ENCODE results near the gene CIT. TPM values are rescaled to one million over a fixed set of nuclear protein-coding genes. Genes with fewer than 3 reads are reported as not detected.

Gene CIT
- total and polyA plus RNA-seq, 2 donors (not counting 1 experiment from before 2014, with no cell fraction given) = 6.8 to 25.4 TPM

DNA sequence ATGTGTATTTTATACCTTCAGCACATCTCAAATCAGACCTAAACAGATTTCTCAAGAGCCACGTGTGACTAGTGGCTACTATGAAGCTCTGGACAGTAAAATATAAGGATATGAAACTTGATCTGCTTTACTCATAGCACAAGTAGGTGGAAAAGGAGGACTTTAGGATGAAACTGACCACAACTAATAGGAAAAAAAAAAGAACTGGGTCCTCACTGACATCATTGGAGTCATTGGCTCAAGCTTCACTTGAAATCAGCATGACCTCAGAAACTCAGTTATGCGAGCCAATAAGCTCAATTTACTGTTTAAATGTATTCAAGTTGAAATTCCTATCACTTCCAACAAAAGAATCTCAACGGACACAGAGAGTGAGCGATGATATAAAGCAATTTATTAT, 34.1 kb upstream of the CIT start:
- no peak overlapping the region for H3K27ac ChIP-seq (ENCODE audit: insufficient read depth, low read length)
- H3K4me1 ChIP-seq (ENCODE audit: control insufficient read depth, extremely low read depth, insufficient read depth, low read length) = no peaks in the 10 kb centered on the region
- no peaks in the 10 kb centered on the region for H3K27me3 ChIP-seq (ENCODE audit: control insufficient read depth, insufficient read depth, low read length)
- DNase-seq (ENCODE audit: low read depth in 2 of 2) = peak; percentile 80 to 84
- H3K4me3 ChIP-seq (replicated peaks in 1 of 4; ENCODE audit: control extremely low read depth in 1 of 4, insufficient read depth in 1 of 4, low read depth in 3 of 4, low read length in 4 of 4) = no peak overlapping the region
- H3K9ac ChIP-seq (ENCODE audit: insufficient read depth, low read length) = no peak overlapping the region
- H3K4me2 ChIP-seq (ENCODE audit: extremely low read depth, insufficient read depth, low read length) = no peak overlapping the region
- no peaks in the 10 kb centered on the region for H3K79me2 ChIP-seq (ENCODE audit: control insufficient read depth, insufficient read depth, low read length)
- no peaks in the 10 kb centered on the region for H4K20me1 ChIP-seq (ENCODE audit: control insufficient read depth, extremely low read depth, insufficient read depth, low read length)
- H2AFZ ChIP-seq (ENCODE audit: low read length) = no peak overlapping the region
- H3K36me3 ChIP-seq (ENCODE audit: control insufficient read depth, insufficient read depth, low read length) = no peaks in the 10 kb centered on the region
- no peaks in the 10 kb centered on the region for H3K9me3 ChIP-seq (ENCODE audit: control insufficient read depth, insufficient read depth, low read depth, low read length)
- TF ChIP-seq EZH2 (IDR thresholded peaks at IDR 0.05; ENCODE audit: low read length, missing control alignments) (no peak), CTCF (conservative IDR thresholded peaks at IDR 0.05 in 1 of 2, IDR thresholded peaks at IDR 0.05 in 1 of 2; ENCODE audit: low read depth in 1 of 2, low read length in 2 of 2) (no peak)

GRCh38 chr12:119910586-119910985, 33.5 kb upstream of the CIT start:
- Histone ChIP-seq H3K36me3 (ENCODE audit: control insufficient read depth, insufficient read depth, low read length) (no peaks in the 10 kb centered on the region), H4K20me1 (ENCODE audit: control insufficient read depth, extremely low read depth, insufficient read depth, low read length) (no peaks in the 10 kb centered on the region), H3K4me2 (ENCODE audit: extremely low read depth, insufficient read depth, low read length) (no peak overlapping the region), H2AFZ (ENCODE audit: low read length) (no peak overlapping the region), H3K9ac (ENCODE audit: insufficient read depth, low read length) (no peak overlapping the region), H3K27ac (ENCODE audit: insufficient read depth, low read length) (no peak overlapping the region), H3K27me3 (ENCODE audit: control insufficient read depth, insufficient read depth, low read length) (no peaks in the 10 kb centered on the region), H3K4me3 (replicated peaks in 1 of 4; ENCODE audit: control extremely low read depth in 1 of 4, insufficient read depth in 1 of 4, low read depth in 3 of 4, low read length in 4 of 4) (no peak overlapping the region), H3K79me2 (ENCODE audit: control insufficient read depth, insufficient read depth, low read length) (no peaks in the 10 kb centered on the region), H3K4me1 (ENCODE audit: control insufficient read depth, extremely low read depth, insufficient read depth, low read length) (no peaks in the 10 kb centered on the region), H3K9me3 (ENCODE audit: control insufficient read depth, insufficient read depth, low read depth, low read length) (no peaks in the 10 kb centered on the region)
- DNase-seq (ENCODE audit: low read depth in 2 of 2) = no peak
- TF ChIP-seq EZH2 (IDR thresholded peaks at IDR 0.05; ENCODE audit: low read length, missing control alignments) (no peak), CTCF (conservative IDR thresholded peaks at IDR 0.05 in 1 of 2, IDR thresholded peaks at IDR 0.05 in 1 of 2; ENCODE audit: low read depth in 1 of 2, low read length in 2 of 2) (no peak)

GRCh38 chr12:119902084-119902509, 25.0 kb upstream of the CIT start:
- Histone ChIP-seq H3K9me3 (ENCODE audit: control insufficient read depth, insufficient read depth, low read depth, low read length) (no peaks in the 10 kb centered on the region), H3K4me1 (ENCODE audit: control insufficient read depth, extremely low read depth, insufficient read depth, low read length) (no peaks in the 10 kb centered on the region), H2AFZ (ENCODE audit: low read length) (no peak overlapping the region), H3K9ac (ENCODE audit: insufficient read depth, low read length) (no peak overlapping the region), H3K27me3 (ENCODE audit: control insufficient read depth, insufficient read depth, low read length) (no peaks in the 10 kb centered on the region), H3K27ac (ENCODE audit: insufficient read depth, low read length) (no peak overlapping the region), H3K4me2 (ENCODE audit: extremely low read depth, insufficient read depth, low read length) (no peak overlapping the region), H3K79me2 (ENCODE audit: control insufficient read depth, insufficient read depth, low read length) (no peaks in the 10 kb centered on the region), H3K36me3 (ENCODE audit: control insufficient read depth, insufficient read depth, low read length) (no peaks in the 10 kb centered on the region), H4K20me1 (ENCODE audit: control insufficient read depth, extremely low read depth, insufficient read depth, low read length) (no peaks in the 10 kb centered on the region), H3K4me3 (replicated peaks in 1 of 4; ENCODE audit: control extremely low read depth in 1 of 4, insufficient read depth in 1 of 4, low read depth in 3 of 4, low read length in 4 of 4) (no peak overlapping the region)
- peak; percentile 62 to 76 for DNase-seq (ENCODE audit: low read depth in 2 of 2)
- TF ChIP-seq CTCF (conservative IDR thresholded peaks at IDR 0.05 in 1 of 2, IDR thresholded peaks at IDR 0.05 in 1 of 2; ENCODE audit: low read depth in 1 of 2, low read length in 2 of 2) (peak; percentile 70 to 98), EZH2 (IDR thresholded peaks at IDR 0.05; ENCODE audit: low read length, missing control alignments) (no peak)

All from fibroblast of lung (primary cell).